ENCODE measurements around the gene TRIO.

The TRIO gene

DNA sequence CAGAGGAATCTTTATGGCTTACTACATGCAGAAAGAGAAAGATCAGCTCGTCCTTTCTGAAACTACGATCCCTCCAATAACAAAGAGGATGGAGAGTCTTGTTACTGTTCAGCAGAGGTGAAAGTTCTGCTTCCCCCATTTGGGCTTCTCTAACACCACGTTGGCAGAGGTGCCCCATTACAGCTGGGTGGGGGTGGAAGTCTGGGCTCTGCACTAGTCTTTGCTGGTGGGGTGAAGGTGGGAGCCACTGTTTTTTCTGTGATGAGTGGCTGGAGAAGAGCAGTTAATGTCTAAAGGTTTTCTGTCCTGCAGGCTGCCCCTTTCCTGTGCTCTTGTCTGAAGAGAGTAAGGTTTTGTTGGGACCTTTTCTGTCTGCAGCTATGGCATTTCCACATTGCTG lies 373.8 kb downstream of the TRIO start:
- TF ChIP-seq, protein P1, sequence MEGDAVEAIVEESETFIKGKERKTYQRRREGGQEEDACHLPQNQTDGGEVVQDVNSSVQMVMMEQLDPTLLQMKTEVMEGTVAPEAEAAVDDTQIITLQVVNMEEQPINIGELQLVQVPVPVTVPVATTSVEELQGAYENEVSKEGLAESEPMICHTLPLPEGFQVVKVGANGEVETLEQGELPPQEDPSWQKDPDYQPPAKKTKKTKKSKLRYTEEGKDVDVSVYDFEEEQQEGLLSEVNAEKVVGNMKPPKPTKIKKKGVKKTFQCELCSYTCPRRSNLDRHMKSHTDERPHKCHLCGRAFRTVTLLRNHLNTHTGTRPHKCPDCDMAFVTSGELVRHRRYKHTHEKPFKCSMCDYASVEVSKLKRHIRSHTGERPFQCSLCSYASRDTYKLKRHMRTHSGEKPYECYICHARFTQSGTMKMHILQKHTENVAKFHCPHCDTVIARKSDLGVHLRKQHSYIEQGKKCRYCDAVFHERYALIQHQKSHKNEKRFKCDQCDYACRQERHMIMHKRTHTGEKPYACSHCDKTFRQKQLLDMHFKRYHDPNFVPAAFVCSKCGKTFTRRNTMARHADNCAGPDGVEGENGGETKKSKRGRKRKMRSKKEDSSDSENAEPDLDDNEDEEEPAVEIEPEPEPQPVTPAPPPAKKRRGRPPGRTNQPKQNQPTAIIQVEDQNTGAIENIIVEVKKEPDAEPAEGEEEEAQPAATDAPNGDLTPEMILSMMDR (IDR thresholded peaks at IDR 0.05): no peak

DNA sequence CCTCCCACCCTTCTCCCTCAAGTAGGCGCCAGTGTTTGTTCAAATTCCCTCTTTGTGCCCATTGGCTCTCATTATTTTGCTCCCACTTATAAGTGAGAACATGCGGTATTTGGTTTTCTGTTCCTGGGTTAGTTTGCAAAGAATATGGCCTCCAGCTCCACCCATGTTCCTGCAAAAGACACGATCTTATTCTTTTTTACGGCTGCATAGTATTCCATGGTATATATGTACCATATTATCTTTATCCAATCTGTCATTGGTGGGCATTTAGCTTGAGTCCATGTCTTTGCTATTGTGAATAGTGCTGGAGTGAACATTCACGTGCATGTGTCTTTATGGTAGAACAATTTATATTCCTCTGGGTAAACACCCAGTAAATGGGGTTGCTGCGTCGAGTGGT lies 375.5 kb downstream of the TRIO start:
- no peaks in the 10 kb centered on the region for H3K4me1 ChIP-seq (ENCODE audit: control insufficient read depth in 1 of 2, insufficient read depth in 1 of 2, low read depth in 1 of 2, low read length in 1 of 2)
- no peak overlapping the region for H3K27ac ChIP-seq
- no peak overlapping the region for H3K4me3 ChIP-seq (ENCODE audit: low read depth in 1 of 2, low read length in 1 of 2)
- no peaks in the 10 kb centered on the region for H3K36me3 ChIP-seq
- H3K9me3 ChIP-seq: no peaks in the 10 kb centered on the region
- TF ChIP-seq, protein P1 (IDR thresholded peaks at IDR 0.05): no peak
- no peaks in the 10 kb centered on the region for H3K27me3 ChIP-seq

More for the DNA sequence above, 373.8 kb downstream of the TRIO start:
- H3K36me3 ChIP-seq: no peaks in the 10 kb centered on the region
- no peak overlapping the region for H3K27ac ChIP-seq
- H3K4me3 ChIP-seq (ENCODE audit: low read depth in 1 of 2, low read length in 1 of 2): no peak overlapping the region
- no peaks in the 10 kb centered on the region for H3K27me3 ChIP-seq
- no peaks in the 10 kb centered on the region for H3K4me1 ChIP-seq (ENCODE audit: control insufficient read depth in 1 of 2, insufficient read depth in 1 of 2, low read depth in 1 of 2, low read length in 1 of 2)
- no peaks in the 10 kb centered on the region for H3K9me3 ChIP-seq

DNA sequence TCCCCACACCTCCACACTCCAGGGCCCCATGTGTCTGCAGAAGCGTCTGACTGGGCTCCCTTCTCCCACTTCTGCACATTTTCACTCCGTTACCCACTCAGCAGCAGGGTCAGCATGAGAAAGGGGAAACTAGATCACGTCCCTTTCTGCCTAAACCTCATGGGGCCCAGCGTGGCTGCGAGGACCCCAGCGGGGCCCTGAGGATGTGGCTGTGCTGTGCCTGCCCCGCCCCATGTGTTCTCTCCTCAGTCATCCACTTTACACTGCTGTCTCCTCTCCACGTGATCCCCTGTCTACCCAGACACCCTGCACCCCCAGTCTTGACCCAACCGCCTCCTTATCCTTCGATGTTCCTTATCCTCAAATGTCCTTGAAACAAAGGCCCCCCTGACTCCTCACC lies 378.6 kb downstream of the TRIO start:
- Histone ChIP-seq H3K27me3 (no peaks in the 10 kb centered on the region), H3K4me3 (ENCODE audit: low read depth in 1 of 2, low read length in 1 of 2) (no peak overlapping the region), H3K4me1 (ENCODE audit: control insufficient read depth in 1 of 2, insufficient read depth in 1 of 2, low read depth in 1 of 2, low read length in 1 of 2) (no peaks in the 10 kb centered on the region), H3K27ac (no peak overlapping the region), H3K9me3 (no peaks in the 10 kb centered on the region), H3K36me3 (no peaks in the 10 kb centered on the region)
- TF ChIP-seq, protein P1 (IDR thresholded peaks at IDR 0.05): no peak

DNA sequence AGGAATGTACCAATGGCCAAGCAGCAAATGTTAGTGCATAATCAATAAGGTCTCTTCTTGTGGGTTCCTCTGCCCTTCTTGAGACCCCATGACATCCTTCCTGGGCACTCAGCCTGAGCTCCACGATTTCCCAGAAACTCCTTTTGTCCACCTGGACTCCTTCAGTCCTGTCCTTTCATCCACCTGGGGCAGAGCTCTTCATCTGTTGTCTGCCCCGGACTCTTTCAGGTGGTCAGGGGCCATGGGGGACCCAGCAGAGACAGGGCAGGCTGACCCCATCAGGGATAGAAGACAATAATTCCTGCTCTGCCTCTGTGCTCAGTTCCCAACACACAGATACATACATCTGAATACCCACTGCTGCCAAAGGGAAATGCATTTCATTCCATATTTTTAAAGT lies 379.6 kb downstream of the TRIO start:
- TF ChIP-seq, protein P1 (IDR thresholded peaks at IDR 0.05): no peak
- H3K4me3 ChIP-seq (ENCODE audit: low read depth in 1 of 2, low read length in 1 of 2): no peak overlapping the region
- H3K4me1 ChIP-seq (ENCODE audit: control insufficient read depth in 1 of 2, insufficient read depth in 1 of 2, low read depth in 1 of 2, low read length in 1 of 2): no peaks in the 10 kb centered on the region
- no peak overlapping the region for H3K27ac ChIP-seq
- no peaks in the 10 kb centered on the region for H3K9me3 ChIP-seq
- H3K27me3 ChIP-seq: no peaks in the 10 kb centered on the region
- no peaks in the 10 kb centered on the region for H3K36me3 ChIP-seq

DNA sequence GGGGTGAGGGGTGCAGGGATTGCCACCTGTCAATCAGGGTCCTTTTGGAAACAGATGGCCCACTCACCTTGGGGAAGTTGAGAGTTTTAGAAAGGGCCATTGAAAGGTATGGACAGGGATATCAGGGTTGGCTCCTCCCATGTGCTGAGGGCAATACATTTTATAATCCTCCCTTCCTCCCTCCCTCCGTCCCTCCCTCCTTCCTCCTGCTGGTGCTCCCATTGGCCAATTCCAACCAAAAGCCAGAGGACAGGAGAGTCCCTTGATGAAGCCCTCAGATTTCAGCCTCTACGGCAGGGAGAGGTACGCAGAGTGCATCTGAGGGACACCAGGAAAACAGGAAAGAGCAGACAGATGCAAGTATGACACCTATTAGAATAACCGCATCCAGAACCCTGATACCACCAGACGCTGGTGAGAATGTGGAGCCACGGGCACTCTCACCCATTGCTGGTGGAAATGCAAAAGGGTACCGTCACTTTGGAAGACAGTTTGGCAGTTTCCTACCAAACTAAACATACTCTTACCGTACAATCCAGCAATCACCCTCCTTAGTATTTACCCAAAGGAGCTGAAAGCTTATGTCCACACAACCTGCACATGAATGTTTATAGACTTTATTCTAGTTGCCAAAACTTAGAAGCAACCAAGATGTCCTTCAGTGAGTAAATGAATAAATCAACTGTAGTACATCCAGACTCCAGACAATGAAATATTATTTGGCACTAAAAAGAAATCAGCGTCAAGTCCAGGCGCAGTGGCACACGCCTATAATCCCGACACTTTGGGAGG lies 380.3 kb downstream of the TRIO start:
- Histone ChIP-seq H3K27ac (no peak overlapping the region), H3K27me3 (no peaks in the 10 kb centered on the region), H3K4me1 (ENCODE audit: control insufficient read depth in 1 of 2, insufficient read depth in 1 of 2, low read depth in 1 of 2, low read length in 1 of 2) (no peaks in the 10 kb centered on the region), H3K9me3 (no peaks in the 10 kb centered on the region), H3K4me3 (ENCODE audit: low read depth in 1 of 2, low read length in 1 of 2) (no peak overlapping the region), H3K36me3 (no peaks in the 10 kb centered on the region)
- TF ChIP-seq, protein P1 (IDR thresholded peaks at IDR 0.05): no peak

Measured in neutrophil (primary cell).